ENCODE data around the gene ACTBL2. TPM values are rescaled to one million over a fixed set of nuclear protein-coding genes. Genes with fewer than 3 reads are reported as not detected.

The ACTBL2 gene
- total and polyA plus RNA-seq, 2 experiments from 2014 or later = 0.17 to 0.83 TPM

- H3K4me1 ChIP-seq (ENCODE audit: insufficient read depth) = peaks cover 19% of the 10 kb centered on the region
- no peak overlapping the region for H2AFZ ChIP-seq
- H3K79me2 ChIP-seq = no peaks in the 10 kb centered on the region
- no peaks in the 10 kb centered on the region for H3K27me3 ChIP-seq
- H3K4me3 ChIP-seq = no peak overlapping the region
- H3K9me3 ChIP-seq (ENCODE audit: low read depth) = no peaks in the 10 kb centered on the region
- TF ChIP-seq CTCF (IDR thresholded peaks at IDR 0.05; ENCODE audit: poor library complexity) (no peak), EZH2 (IDR thresholded peaks at IDR 0.05; ENCODE audit: borderline replicate concordance) (no peak), EZH2phosphoT487 (IDR thresholded peaks at IDR 0.05; ENCODE audit: low read depth, severe bottlenecking, unreplicated experiment) (no peak)
- no peaks in the 10 kb centered on the region for H3K36me3 ChIP-seq (replicated peaks; ENCODE audit: insufficient read depth, low read depth)
- H3K27ac ChIP-seq = no peak overlapping the region
- H4K20me1 ChIP-seq (ENCODE audit: insufficient read depth, poor library complexity, severe bottlenecking) = no peaks in the 10 kb centered on the region
- H3K9me2 ChIP-seq (replicated peaks; ENCODE audit: insufficient read depth) = no peaks in the 10 kb centered on the region
- DNase-seq (ENCODE audit: low spot score) = no peak
- no peak overlapping the region for H3K4me2 ChIP-seq
Observed at GRCh38 chr5:57458443-57458842, 24.2 kb downstream of the ACTBL2 start.

GRCh38 chr5:57456531-57457135 lies 26.0 kb downstream of the ACTBL2 start:
- H3K27ac ChIP-seq = peak overlapping the region; percentile 52
- no peak for TF ChIP-seq CTCF (IDR thresholded peaks at IDR 0.05; ENCODE audit: poor library complexity)
- TF ChIP-seq EZH2phosphoT487 (IDR thresholded peaks at IDR 0.05; ENCODE audit: low read depth, severe bottlenecking, unreplicated experiment) = no peak
- TF ChIP-seq EZH2 (IDR thresholded peaks at IDR 0.05; ENCODE audit: borderline replicate concordance) = no peak
- peaks cover 33% of the 10 kb centered on the region for H3K4me1 ChIP-seq (ENCODE audit: insufficient read depth)
- no peaks in the 10 kb centered on the region for H4K20me1 ChIP-seq (ENCODE audit: insufficient read depth, poor library complexity, severe bottlenecking)
- no peak overlapping the region for H3K4me3 ChIP-seq
- no peaks in the 10 kb centered on the region for H3K27me3 ChIP-seq
- H3K4me2 ChIP-seq = peak overlapping the region; percentile 2
- WGBS (ENCODE audit: low lambda C conversion rate, missing lambda C conversion rate) = 83% methylated on average over 5 of the region's 5 CpGs
- H3K79me2 ChIP-seq = no peaks in the 10 kb centered on the region
- H3K36me3 ChIP-seq (replicated peaks; ENCODE audit: insufficient read depth, low read depth) = no peaks in the 10 kb centered on the region
- no peaks in the 10 kb centered on the region for H3K9me3 ChIP-seq (ENCODE audit: low read depth)
- no peak for DNase-seq (ENCODE audit: low spot score)
- H2AFZ ChIP-seq = peak overlapping the region; percentile 18
- H3K9me2 ChIP-seq (replicated peaks; ENCODE audit: insufficient read depth) = no peaks in the 10 kb centered on the region

- Histone ChIP-seq H3K4me3 (no peak overlapping the region), H3K36me3 (replicated peaks; ENCODE audit: insufficient read depth, low read depth) (no peaks in the 10 kb centered on the region), H3K9me3 (ENCODE audit: low read depth) (no peaks in the 10 kb centered on the region), H3K79me2 (no peaks in the 10 kb centered on the region), H3K27me3 (no peaks in the 10 kb centered on the region), H2AFZ (peak overlapping the region; percentile 18), H3K4me2 (peak overlapping the region; percentile 2), H3K9me2 (replicated peaks; ENCODE audit: insufficient read depth) (no peaks in the 10 kb centered on the region), H3K27ac (peak overlapping the region; percentile 52), H4K20me1 (ENCODE audit: insufficient read depth, poor library complexity, severe bottlenecking) (no peaks in the 10 kb centered on the region), H3K4me1 (ENCODE audit: insufficient read depth) (peaks cover 42% of the 10 kb centered on the region)
- no peak for DNase-seq (ENCODE audit: low spot score)
- 68% methylated on average over 16 of the region's 16 CpGs for WGBS (ENCODE audit: low lambda C conversion rate, missing lambda C conversion rate)
- TF ChIP-seq CTCF (IDR thresholded peaks at IDR 0.05; ENCODE audit: poor library complexity) (no peak), EZH2phosphoT487 (IDR thresholded peaks at IDR 0.05; ENCODE audit: low read depth, severe bottlenecking, unreplicated experiment) (no peak), EZH2 (IDR thresholded peaks at IDR 0.05; ENCODE audit: borderline replicate concordance) (no peak)
Observed at GRCh38 chr5:57455511-57456455, 26.8 kb downstream of the ACTBL2 start.
